ENCODE results near the gene GBF1. TPM values are rescaled to one million over a fixed set of nuclear protein-coding genes. Genes with fewer than 3 reads are reported as not detected.

The GBF1 gene
- total RNA-seq, 6 experiments from 2014 or later: 67.2 to 83.6 (median 74.2) TPM

DNA sequence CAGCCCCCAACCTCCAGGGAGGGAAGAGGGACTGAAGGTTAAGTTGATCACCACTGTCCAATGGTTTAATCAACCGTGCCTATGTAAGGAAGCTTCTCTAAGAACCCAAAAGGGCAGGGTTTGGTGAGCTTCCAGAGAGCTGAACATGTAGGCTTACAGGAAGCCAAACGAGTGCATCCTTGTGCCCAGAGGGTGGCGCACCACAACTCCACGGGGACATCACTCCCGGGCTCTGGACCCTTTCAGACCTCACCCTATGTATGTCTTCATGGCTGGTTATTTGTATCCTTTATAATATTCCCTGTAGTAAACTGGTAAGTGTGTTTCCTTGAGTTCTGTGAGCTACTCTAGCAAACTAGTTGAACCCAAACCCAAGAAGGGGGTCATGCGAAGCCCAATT, 138.7 kb downstream of the GBF1 start:
- Mint-ChIP-seq H3K36me3 (ENCODE audit: low read depth) (peaks cover 16% of the 10 kb centered on the region), H3K9me3 (no peaks in the 10 kb centered on the region), H3K4me3 (no peak overlapping the region), H3K27me3 (ENCODE audit: insufficient read depth) (peaks cover 8% of the 10 kb centered on the region), H3K27ac (no peak overlapping the region), H3K4me1 (ENCODE audit: low read depth) (peaks cover 6% of the 10 kb centered on the region; the same call in 1 of the 2 replicates)
- DNase-seq: no peak
- TF ChIP-seq CTCF (IDR thresholded peaks at IDR 0.05): peak; percentile 35; the same call in 1 of the 2 replicates

DNA sequence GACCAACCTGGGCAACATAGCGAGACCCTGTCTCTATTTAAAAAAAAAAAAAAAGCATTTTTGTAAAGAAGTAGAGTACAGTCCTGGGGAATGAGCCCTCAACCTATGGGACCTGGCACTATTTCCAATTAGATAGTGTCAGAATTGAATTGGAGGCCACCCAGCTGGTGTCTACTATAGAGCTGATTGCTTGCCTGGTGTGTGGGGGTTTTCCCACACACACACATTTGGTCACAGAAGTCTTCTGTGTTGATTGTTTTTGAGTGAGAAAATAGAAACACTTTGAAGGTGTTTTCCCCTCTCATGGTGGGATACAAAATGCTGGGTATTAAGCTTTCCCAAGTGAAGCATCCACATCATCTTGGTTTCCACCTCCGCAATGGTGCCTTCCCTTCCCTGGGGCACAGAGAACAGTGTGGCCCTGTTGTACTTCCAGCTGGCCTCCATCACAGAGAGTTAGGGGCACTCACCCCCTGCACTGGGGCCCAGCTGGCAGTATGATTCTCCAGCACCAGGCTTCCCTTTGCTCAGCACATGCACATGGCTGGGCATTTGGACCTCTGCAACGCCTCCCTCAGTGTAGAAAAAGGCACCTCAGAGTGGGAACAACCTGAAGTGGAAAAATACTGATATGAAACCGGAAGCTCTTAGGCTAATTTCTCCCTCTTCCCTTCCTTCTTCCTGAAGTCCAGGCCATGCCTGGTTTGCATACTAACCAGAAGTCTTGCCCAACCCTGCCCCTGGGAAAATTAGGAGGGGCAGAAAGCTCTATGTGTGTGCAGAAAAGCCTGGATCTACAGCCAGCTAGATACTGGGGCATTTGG, 139.5 kb downstream of the GBF1 start:
- Mint-ChIP-seq H3K9me3 (no peaks in the 10 kb centered on the region), H3K27ac (0 out of 2 replicates have a peak overlapping the region, but pooled peaks have one; percentile 26), H3K4me1 (ENCODE audit: low read depth) (peaks cover 6% of the 10 kb centered on the region; the same call in 1 of the 2 replicates), H3K4me3 (no peak overlapping the region), H3K36me3 (ENCODE audit: low read depth) (peaks cover 16% of the 10 kb centered on the region), H3K27me3 (ENCODE audit: insufficient read depth) (peaks cover 8% of the 10 kb centered on the region)
- peak; percentile 23 for DNase-seq
- no peak for TF ChIP-seq CTCF (IDR thresholded peaks at IDR 0.05)

- Mint-ChIP-seq H3K4me1 (ENCODE audit: low read depth) (peaks cover 16% of the 10 kb centered on the region), H3K4me3 (no peak overlapping the region), H3K27me3 (ENCODE audit: insufficient read depth) (peaks cover 3% of the 10 kb centered on the region), H3K27ac (no peak overlapping the region), H3K9me3 (no peaks in the 10 kb centered on the region), H3K36me3 (ENCODE audit: low read depth) (no peaks in the 10 kb centered on the region)
- no peak for TF ChIP-seq CTCF (IDR thresholded peaks at IDR 0.05)
- DNase-seq: no peak
These were observed 144.6 kb downstream of the GBF1 start for GRCh38 chr10:102389894-102390293.

GRCh38 chr10:102392306-102392705, 147.0 kb downstream of the GBF1 start:
- Mint-ChIP-seq H3K4me1 (ENCODE audit: low read depth) (peaks cover 22% of the 10 kb centered on the region), H3K36me3 (ENCODE audit: low read depth) (no peaks in the 10 kb centered on the region), H3K4me3 (no peak overlapping the region), H3K27ac (no peak overlapping the region), H3K27me3 (ENCODE audit: insufficient read depth) (no peaks in the 10 kb centered on the region; the same call in none of the 2 replicates), H3K9me3 (no peaks in the 10 kb centered on the region)
- TF ChIP-seq CTCF (IDR thresholded peaks at IDR 0.05): no peak
- DNase-seq: no peak

- H3K4me3 Mint-ChIP-seq: peak overlapping the region; percentile 86
- no peaks in the 10 kb centered on the region for H3K9me3 Mint-ChIP-seq
- H3K36me3 Mint-ChIP-seq (ENCODE audit: low read depth): no peaks in the 10 kb centered on the region
- no peak for DNase-seq
- peaks cover 2% of the 10 kb centered on the region for H3K27me3 Mint-ChIP-seq (ENCODE audit: insufficient read depth)
- peak overlapping the region; percentile 92 for H3K27ac Mint-ChIP-seq
- H3K4me1 Mint-ChIP-seq (ENCODE audit: low read depth): peaks cover 28% of the 10 kb centered on the region
- no peak; the same call in 1 of the 2 replicates for TF ChIP-seq CTCF (IDR thresholded peaks at IDR 0.05)
These were observed 148.2 kb downstream of the GBF1 start for GRCh38 chr10:102393411-102394078.

All from HFFc6 (cell line).